Keratinocyte (primary cell): ENCODE measurements around the gene MRM2.

Experiments
- EZH2 ChIP-seq: IDR thresholded peaks from one replicate; pipeline ENCODE4 v1.6.1; 2012; ENCODE audit warnings: inconsistent platforms, mild to moderate bottlenecking, low read length, moderate library complexity
- TF ChIP-seq, protein P1 (sequence below), 3 experiments: IDR thresholded peaks in 1 of 3; conservative IDR thresholded peaks in 1 of 3; optimal IDR thresholded peaks in 1 of 3; 2 replicates in 2 of 3; 3 replicates in 1 of 3; pipeline versions ENCODE3 to v1.5.1; 2011; ENCODE audit warnings: low read length in 3 of 3, mild to moderate bottlenecking in 3 of 3, moderate library complexity in 2 of 3, control low read depth in 1 of 3, inconsistent platforms in 1 of 3; ENCODE audit not compliant: insufficient read depth in 2 of 3; ENCODE audit errors: extremely low read depth in 1 of 3

DNA sequence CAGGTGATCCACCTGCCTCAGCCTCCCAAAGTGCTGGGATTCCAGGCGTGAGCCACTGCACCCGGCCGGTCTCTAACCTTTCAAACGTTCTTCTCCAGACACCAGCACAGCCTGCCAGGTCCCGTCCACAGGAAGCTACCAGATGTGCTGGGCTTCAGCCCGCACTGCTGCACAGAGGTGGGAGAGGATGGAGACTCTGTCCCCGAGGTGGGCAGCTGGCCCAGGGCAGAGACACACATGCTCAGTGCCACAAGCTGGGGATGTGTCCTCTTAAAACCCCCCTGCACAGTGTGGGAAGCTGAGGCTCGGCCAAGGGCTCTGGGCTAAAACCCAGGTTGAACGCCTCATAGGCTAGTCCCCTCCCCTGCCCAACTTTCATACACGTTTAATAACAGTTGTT is 9.4 kb upstream of the MRM2 start:
- TF ChIP-seq, protein P1, sequence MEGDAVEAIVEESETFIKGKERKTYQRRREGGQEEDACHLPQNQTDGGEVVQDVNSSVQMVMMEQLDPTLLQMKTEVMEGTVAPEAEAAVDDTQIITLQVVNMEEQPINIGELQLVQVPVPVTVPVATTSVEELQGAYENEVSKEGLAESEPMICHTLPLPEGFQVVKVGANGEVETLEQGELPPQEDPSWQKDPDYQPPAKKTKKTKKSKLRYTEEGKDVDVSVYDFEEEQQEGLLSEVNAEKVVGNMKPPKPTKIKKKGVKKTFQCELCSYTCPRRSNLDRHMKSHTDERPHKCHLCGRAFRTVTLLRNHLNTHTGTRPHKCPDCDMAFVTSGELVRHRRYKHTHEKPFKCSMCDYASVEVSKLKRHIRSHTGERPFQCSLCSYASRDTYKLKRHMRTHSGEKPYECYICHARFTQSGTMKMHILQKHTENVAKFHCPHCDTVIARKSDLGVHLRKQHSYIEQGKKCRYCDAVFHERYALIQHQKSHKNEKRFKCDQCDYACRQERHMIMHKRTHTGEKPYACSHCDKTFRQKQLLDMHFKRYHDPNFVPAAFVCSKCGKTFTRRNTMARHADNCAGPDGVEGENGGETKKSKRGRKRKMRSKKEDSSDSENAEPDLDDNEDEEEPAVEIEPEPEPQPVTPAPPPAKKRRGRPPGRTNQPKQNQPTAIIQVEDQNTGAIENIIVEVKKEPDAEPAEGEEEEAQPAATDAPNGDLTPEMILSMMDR (optimal IDR thresholded peaks at IDR 0.05 in 1 of 3, IDR thresholded peaks at IDR 0.05 in 1 of 3, conservative IDR thresholded peaks at IDR 0.05 in 1 of 3; ENCODE audit: extremely low read depth in 1 of 3, insufficient read depth in 2 of 3, low read length in 3 of 3): no peak
- TF ChIP-seq EZH2: no peak
